HepG2 (cell line): ENCODE data around the gene OBP2A. TPM values are rescaled to one million over a fixed set of nuclear protein-coding genes. Genes with fewer than 3 reads are reported as not detected.

Source experiments
- ATAC-seq: fragments of 200-7000 bp; cut with Tn5 transposase; 3 replicates; pipeline ENCODE4 v1.9.1; 2020; ENCODE audit warnings: mild to moderate bottlenecking, moderate library complexity
- BruUV-seq: library from RNA; stranded (reverse); fragments of 400-500 nt; replicated peaks from 2 replicates; lab custom pipeline; 2021; lab: Mats Ljungman, UMichigan
- CTCF ChIA-PET: fragments of 300-600 bp; formaldehyde crosslinking; extraction: SDS; loops from one replicate; lab custom pipeline; 2021; ENCODE audit warnings: low total read pairs, inconsistent platforms, low intra/inter-chr PET ratio; lab: Yijun Ruan, JAX
- POLR2A ChIA-PET: fragments of 350-600 bp; sonication (Branson Sonifier 250); formaldehyde crosslinking; loops from one replicate; lab custom pipeline; 2020; ENCODE audit warnings: antibody characterized with exemption, inconsistent platforms; lab: Yijun Ruan, JAX
- DNase-seq: peaks from one replicate; pipeline ENCODE4 v3.0.0-alpha.2; 2015; ENCODE audit warnings: low spot score
- FAIRE-seq: peaks from 3 replicates; lab custom pipeline; 2011; peaks lifted over from hg19 to GRCh38; lab: Jason Lieb, UNC
- H2AFZ ChIP-seq: one replicate; pipeline ENCODE4 v1.6.1; 2011; ENCODE audit warnings: low read length, inconsistent platforms
- H3K27ac ChIP-seq: fragments of 300-600 bp; 3 replicates; pipeline ENCODE4 v1.8.0; 2011; ENCODE audit warnings: mixed run types, mild to moderate bottlenecking, mixed read lengths, low read length, inconsistent platforms; ENCODE audit not compliant: insufficient read depth; ENCODE audit errors: extremely low read length
- H3K27me3 ChIP-seq, 2 experiments: fragments of 200-600 bp in 1 of 2; 2 replicates in 1 of 2; 3 replicates in 1 of 2; pipeline versions ENCODE4 v1.6.0 to v1.8.0; 2011; ENCODE audit warnings: low read length in 2 of 2, mild to moderate bottlenecking in 2 of 2, moderate library complexity in 2 of 2, inconsistent platforms in 1 of 2; ENCODE audit not compliant: insufficient read depth in 2 of 2, control insufficient read depth in 1 of 2
- H3K36me3 ChIP-seq, 2 experiments: fragments of 200-600 bp in 1 of 2; replicated peaks in 1 of 2; 2 replicates in 1 of 2; 3 replicates in 1 of 2; pipeline versions ENCODE4 v1.5.1 to v1.8.0; 2011; ENCODE audit warnings: low read length in 2 of 2, inconsistent platforms in 1 of 2; ENCODE audit not compliant: insufficient read depth in 2 of 2, control insufficient read depth in 1 of 2
- H3K4me1 ChIP-seq: 2 replicates; pipeline ENCODE4 v1.5.1; 2012; ENCODE audit warnings: low read length, inconsistent platforms; ENCODE audit not compliant: insufficient read depth
- H3K4me2 ChIP-seq: 2 replicates; pipeline ENCODE4 v1.6.0; 2011; ENCODE audit warnings: low read depth, low read length, inconsistent platforms
- H3K4me3 ChIP-seq, 3 experiments: fragments of 200-600 bp in 1 of 3; sonication (generic), shearing (Covaris generic) in 1 of 3; replicated peaks in 1 of 3; 2 replicates each; pipeline ENCODE4 v1.5.1; 2011 to 2016; ENCODE audit warnings: low read length in 3 of 3, inconsistent platforms in 2 of 3, low read depth in 2 of 3, mild to moderate bottlenecking in 2 of 3, control low read depth in 1 of 3, mixed read lengths in 1 of 3; ENCODE audit not compliant: insufficient read depth in 1 of 3
- H3K79me2 ChIP-seq: one replicate; pipeline ENCODE4 v1.6.1; 2011; ENCODE audit warnings: low read length, inconsistent platforms; ENCODE audit not compliant: insufficient read depth
- H3K9ac ChIP-seq: 2 replicates; pipeline ENCODE4 v1.6.0; 2011; ENCODE audit warnings: mild to moderate bottlenecking, low read depth, low read length, inconsistent platforms; ENCODE audit not compliant: insufficient read depth
- H3K9me3 ChIP-seq: 2 replicates; pipeline ENCODE4 v1.5.1; 2012; ENCODE audit warnings: mild to moderate bottlenecking, low read length
- H4K20me1 ChIP-seq: 2 replicates; pipeline ENCODE4 v1.6.0; 2011; ENCODE audit warnings: inconsistent platforms, mild to moderate bottlenecking, low read length, moderate library complexity; ENCODE audit not compliant: insufficient read depth
- PAF1 ChIP-seq: IDR thresholded peaks from 2 replicates; pipeline ENCODE4 v1.6.1; 2016; ENCODE audit warnings: missing genetic modification reagents, missing compliant biosample characterization
- SP140L ChIP-seq: sonication (generic); formaldehyde crosslinking; IDR thresholded peaks from 2 replicates; pipeline ENCODE4 v1.4.0; 2020; ENCODE audit warnings: missing genetic modification reagents, borderline replicate concordance
- ZNF292 ChIP-seq: sonication (generic); formaldehyde crosslinking; IDR thresholded peaks from 2 replicates; pipeline ENCODE4 v1.8.1; 2022; ENCODE audit warnings: mild to moderate bottlenecking, low read depth, missing genetic modification reagents, borderline replicate concordance
- ZNF367 ChIP-seq: sonication (generic); formaldehyde crosslinking; IDR thresholded peaks from 2 replicates; pipeline ENCODE4 v1.4.0; 2020; ENCODE audit warnings: missing genetic modification reagents, borderline replicate concordance
- ZNF850 ChIP-seq: sonication (generic); formaldehyde crosslinking; conservative IDR thresholded peaks from 2 replicates; pipeline ENCODE4 v1.9.0; 2021; ENCODE audit warnings: mild to moderate bottlenecking, missing genetic modification reagents
- WGBS: methylation state at CpG from one replicate; pipeline ENCODE4 v1.1.6; 2017; ENCODE audit warnings: low lambda C conversion rate; 5-methylcytosine and 5-hydroxymethylcytosine counted together
- in situ Hi-C: cut with HindIII; loops from 2 replicates; pipeline ENCODE4 v1.10.0; 2017; ENCODE audit warnings: low pct_unique_long_range_greater_than_20kb; ENCODE audit not compliant: extremely low pct_ligation_motif_present
- intact Hi-C: fragments of 100-400 bp; cut with micrococcal nuclease; formaldehyde crosslinking; loops from one replicate; pipeline ENCODE4 v1.10.0; 2022; ENCODE audit not compliant: unreplicated experiment
- polyA plus RNA-seq, 8 experiments: library from polyadenylated mRNA; depleted of rRNA in 3 of 8; stranded (reverse) in 7 of 8; unstranded in 1 of 8; fragments of >200 nt; fragmentation: Illumina TruSeq in 4 of 8; extraction: Trizol in 4 of 8; gene quantifications; 2 replicates each; pipeline versions ENCODE4 v1.2.1 to v1.2.3, GENCODE V29; 2011 to 2016; ENCODE audit warnings: low read depth in 4 of 8, missing spikeins in 1 of 8, mixed read lengths in 1 of 8; ENCODE audit not compliant: insufficient read depth in 1 of 8
- total RNA-seq, 5 experiments: library from RNA; depleted of rRNA; stranded (reverse); fragments of >200 nt; fragmentation: Illumina TruSeq; extraction: Trizol; gene quantifications; 2 replicates each; pipeline ENCODE4 v1.2.3, GENCODE V29; 2016; ENCODE audit warnings: low read depth in 1 of 5
- TF ChIP-seq, protein P1 (sequence below): sonication (generic); formaldehyde crosslinking; IDR thresholded peaks from 2 replicates; pipeline ENCODE4 v1.8.1; 2023; ENCODE audit warnings: mild to moderate bottlenecking, missing genetic modification reagents
- TF ChIP-seq, protein P2 (sequence below): sonication (generic); formaldehyde crosslinking; IDR thresholded peaks from 2 replicates; pipeline ENCODE4 v1.5.1; 2020; ENCODE audit warnings: missing genetic modification reagents, mild to moderate bottlenecking, borderline replicate concordance

OBP2A gene
- total and polyA plus RNA-seq, 2 of the 13 experiments (the other 11 are each of a cell fraction or from before 2014, with no cell fraction given), result 0.32 TPM; not detected in 1

DNA sequence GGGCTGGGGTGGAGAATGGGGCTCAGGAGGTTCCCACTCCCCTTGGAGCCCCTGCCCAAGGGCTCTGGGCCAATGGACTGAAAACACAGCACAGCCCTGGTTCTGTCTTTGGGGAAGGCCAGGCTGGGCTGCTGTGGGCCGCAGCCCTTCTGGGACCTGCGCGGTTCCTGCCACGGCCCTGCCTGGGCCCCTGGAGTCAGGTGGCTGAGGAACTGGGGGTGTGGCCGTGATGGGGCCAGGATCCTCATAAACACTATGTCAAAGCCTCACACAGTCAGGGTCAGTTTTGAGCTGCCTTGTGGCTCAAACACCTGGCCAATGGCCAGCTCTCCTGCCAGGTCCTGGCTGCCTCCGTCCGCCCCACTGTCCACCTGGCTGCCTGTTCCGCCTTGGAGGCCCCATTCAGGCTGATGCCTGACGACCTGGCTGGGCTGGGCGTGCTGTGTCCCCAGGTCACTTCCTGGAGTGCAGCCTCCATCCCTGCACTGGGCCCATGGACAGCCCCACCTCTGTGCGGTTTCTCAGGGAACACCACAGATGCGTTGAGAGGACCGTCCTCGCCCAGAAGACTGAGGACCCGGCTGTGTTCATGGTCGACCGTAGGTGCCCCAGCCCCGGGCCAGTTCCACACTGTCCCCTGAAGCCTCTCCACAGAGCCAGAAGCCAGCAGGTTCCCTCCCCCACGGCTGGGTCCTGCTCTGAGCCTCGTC, 43.1 kb downstream of the OBP2A start:
- Histone ChIP-seq H3K27me3 (peaks cover 4 to 41% of the 10 kb centered on the region in 2 experiments; a peak in 4 of 5 replicates), H3K9me3 (no peaks in the 10 kb centered on the region), H3K4me3 (no peak overlapping the region), H3K9ac (no peak overlapping the region), H3K79me2 (no peaks in the 10 kb centered on the region), H3K4me1 (no peaks in the 10 kb centered on the region), H3K36me3 (no peaks in the 10 kb centered on the region), H2AFZ (no peak overlapping the region), H4K20me1 (no peaks in the 10 kb centered on the region), H3K27ac (no peak overlapping the region), H3K4me2 (no peak overlapping the region)
- ChIA-PET POLR2A (no interaction called here), CTCF (no interaction called here)
- in situ Hi-C loops (no loop called here), intact Hi-C loops (no loop called here)
- no peak for FAIRE-seq
- WGBS, result no CpG with 5 or more reads among the region's 20 CpGs
- no peak for DNase-seq
- no peak for TF ChIP-seq SP140L
- TF ChIP-seq ZNF850 (CRISPR knock-in tag), result no peak
- TF ChIP-seq, protein P1, sequence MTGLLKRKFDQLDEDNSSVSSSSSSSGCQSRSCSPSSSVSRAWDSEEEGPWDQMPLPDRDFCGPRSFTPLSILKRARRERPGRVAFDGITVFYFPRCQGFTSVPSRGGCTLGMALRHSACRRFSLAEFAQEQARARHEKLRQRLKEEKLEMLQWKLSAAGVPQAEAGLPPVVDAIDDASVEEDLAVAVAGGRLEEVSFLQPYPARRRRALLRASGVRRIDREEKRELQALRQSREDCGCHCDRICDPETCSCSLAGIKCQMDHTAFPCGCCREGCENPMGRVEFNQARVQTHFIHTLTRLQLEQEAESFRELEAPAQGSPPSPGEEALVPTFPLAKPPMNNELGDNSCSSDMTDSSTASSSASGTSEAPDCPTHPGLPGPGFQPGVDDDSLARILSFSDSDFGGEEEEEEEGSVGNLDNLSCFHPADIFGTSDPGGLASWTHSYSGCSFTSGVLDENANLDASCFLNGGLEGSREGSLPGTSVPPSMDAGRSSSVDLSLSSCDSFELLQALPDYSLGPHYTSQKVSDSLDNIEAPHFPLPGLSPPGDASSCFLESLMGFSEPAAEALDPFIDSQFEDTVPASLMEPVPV (CRISPR knock-in tag), result no peak
- TF ChIP-seq PAF1 (CRISPR knock-in tag), result no peak
- TF ChIP-seq ZNF292 (CRISPR knock-in tag), result no peak
- no peak for TF ChIP-seq ZNF367 (CRISPR knock-in tag)
- TF ChIP-seq, protein P2, sequence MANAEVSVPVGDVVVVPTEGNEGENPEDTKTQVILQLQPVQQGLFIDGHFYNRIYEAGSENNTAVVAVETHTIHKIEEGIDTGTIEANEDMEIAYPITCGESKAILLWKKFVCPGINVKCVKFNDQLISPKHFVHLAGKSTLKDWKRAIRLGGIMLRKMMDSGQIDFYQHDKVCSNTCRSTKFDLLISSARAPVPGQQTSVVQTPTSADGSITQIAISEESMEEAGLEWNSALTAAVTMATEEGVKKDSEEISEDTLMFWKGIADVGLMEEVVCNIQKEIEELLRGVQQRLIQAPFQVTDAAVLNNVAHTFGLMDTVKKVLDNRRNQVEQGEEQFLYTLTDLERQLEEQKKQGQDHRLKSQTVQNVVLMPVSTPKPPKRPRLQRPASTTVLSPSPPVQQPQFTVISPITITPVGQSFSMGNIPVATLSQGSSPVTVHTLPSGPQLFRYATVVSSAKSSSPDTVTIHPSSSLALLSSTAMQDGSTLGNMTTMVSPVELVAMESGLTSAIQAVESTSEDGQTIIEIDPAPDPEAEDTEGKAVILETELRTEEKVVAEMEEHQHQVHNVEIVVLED, result no peak
- ATAC-seq, result no peak
- no TSS peak for BruUV-seq
